K562 (cell line): Measurements from ENCODE around the gene IRGQ. TPM values are rescaled to one million over a fixed set of nuclear protein-coding genes. Genes with fewer than 3 reads are reported as not detected.
A peak's percentile ranks its signal among the peaks of the same experiment; 100 is the strongest.

Experiments used
- ATAC-seq: fragments of 200-7000 bp; cut with Tn5 transposase; 3 replicates; pipeline ENCODE4 v1.9.1; 2020; ENCODE audit warnings: moderate library complexity
- BruUV-seq: library from RNA; stranded (reverse); fragments of 400-500 nt; replicated peaks from 2 replicates; lab custom pipeline; 2021; lab: Mats Ljungman, UMichigan
- CTCF ChIA-PET: fragments of 300-600 bp; formaldehyde crosslinking; extraction: SDS; loops from one replicate; lab custom pipeline; 2021; ENCODE audit warnings: low intra/inter-chr PET ratio; lab: Yijun Ruan, JAX
- POLR2A ChIA-PET: fragments of 300-600, 350-650 bp; sonication (Branson Sonifier 250); formaldehyde crosslinking; extraction: SDS; loops from one replicate; lab custom pipeline; 2021; ENCODE audit warnings: antibody characterized with exemption, inconsistent platforms; lab: Yijun Ruan, JAX
- DNase-seq, 4 experiments: peaks; one replicate each; pipeline versions ENCODE4 v3.0.0 to v3.0.0-alpha.2; 2011 to 2018; ENCODE audit warnings: low spot score in 3 of 4, mixed read lengths in 3 of 4; ENCODE audit errors: extremely low read depth in 1 of 4
- FAIRE-seq: peaks from 2 replicates; lab custom pipeline; 2011; peaks lifted over from hg19 to GRCh38; lab: Jason Lieb, UNC
- H2AFZ ChIP-seq: 2 replicates; pipeline ENCODE4 v1.6.0; 2011; ENCODE audit warnings: low read depth, low read length, control low read depth, inconsistent platforms
- H3K27ac ChIP-seq: fragments of 200-600 bp; 3 replicates; pipeline ENCODE4 v1.8.0; 2011; ENCODE audit warnings: low read depth, mild to moderate bottlenecking, control low read depth, inconsistent platforms, low read length, moderate library complexity, mixed read lengths; ENCODE audit errors: extremely low read depth
- H3K27me3 ChIP-seq, 2 experiments: fragments of 300-600 bp in 1 of 2; 2 replicates in 1 of 2; 3 replicates in 1 of 2; pipeline versions ENCODE4 v1.6.0 to v1.8.0; 2011; ENCODE audit warnings: inconsistent platforms in 2 of 2, low read length in 2 of 2, mild to moderate bottlenecking in 1 of 2, mixed read lengths in 1 of 2, moderate library complexity in 1 of 2; ENCODE audit not compliant: control insufficient read depth in 2 of 2, insufficient read depth in 2 of 2
- H3K36me3 ChIP-seq: fragments of 300-600 bp; 3 replicates; pipeline ENCODE4 v1.8.0; 2011; ENCODE audit warnings: mild to moderate bottlenecking, low read length, inconsistent platforms; ENCODE audit not compliant: control insufficient read depth, insufficient read depth
- H3K4me1 ChIP-seq, 2 experiments: fragments of 200-600 bp in 1 of 2; replicated peaks in 1 of 2; 2 replicates in 1 of 2; 3 replicates in 1 of 2; pipeline versions ENCODE4 v1.5.1 to v1.8.0; 2011; ENCODE audit warnings: inconsistent platforms in 2 of 2, low read length in 2 of 2, mild to moderate bottlenecking in 1 of 2, mixed read lengths in 1 of 2, moderate library complexity in 1 of 2; ENCODE audit not compliant: control insufficient read depth in 2 of 2, insufficient read depth in 2 of 2
- H3K4me2 ChIP-seq: 2 replicates; pipeline ENCODE4 v1.6.1; 2011; ENCODE audit warnings: low read length, control low read depth, inconsistent platforms, mixed read lengths; ENCODE audit not compliant: insufficient read depth
- H3K4me3 ChIP-seq: fragments of 200-600 bp; sonication (generic), shearing (Covaris generic); 2 replicates; pipeline ENCODE4 v1.5.1; 2016; ENCODE audit warnings: control low read depth, inconsistent platforms
- H3K79me2 ChIP-seq: fragments of 200-600 bp; 3 replicates; pipeline ENCODE4 v1.8.0; 2011; ENCODE audit warnings: low read length, inconsistent platforms; ENCODE audit not compliant: control insufficient read depth, insufficient read depth
- H3K9ac ChIP-seq, 2 experiments: 2 replicates each; pipeline versions ENCODE4 v1.6.0 to v1.6.1; 2011; ENCODE audit warnings: low read depth in 2 of 2, low read length in 2 of 2, control low read depth in 1 of 2, inconsistent platforms in 1 of 2, mild to moderate bottlenecking in 1 of 2, mixed read lengths in 1 of 2; ENCODE audit not compliant: insufficient read depth in 1 of 2
- H3K9me1 ChIP-seq: one replicate; pipeline ENCODE4 v1.6.0; 2011; ENCODE audit warnings: inconsistent platforms, mild to moderate bottlenecking, low read length, moderate library complexity; ENCODE audit not compliant: control insufficient read depth, insufficient read depth
- H3K9me3 ChIP-seq: replicated peaks from 2 replicates; pipeline ENCODE4 v1.5.1; 2011; ENCODE audit warnings: low read depth, low read length, inconsistent platforms; ENCODE audit not compliant: control insufficient read depth, insufficient read depth
- H4K20me1 ChIP-seq: replicated peaks from 2 replicates; pipeline ENCODE4 v1.6.1; 2011; ENCODE audit warnings: low read length, inconsistent platforms, mixed read lengths; ENCODE audit not compliant: control insufficient read depth, insufficient read depth
- ARID1B ChIP-seq: fragments of 450-650 bp; IDR thresholded peaks from 2 replicates; pipeline ENCODE4 v1.6.1; 2016; ENCODE audit warnings: antibody characterized with exemption, mild to moderate bottlenecking, inconsistent platforms
- CBFA2T2 ChIP-seq: fragments of 450-650 bp; conservative IDR thresholded peaks from 2 replicates; pipeline ENCODE4 v1.6.1; 2017; ENCODE audit warnings: mild to moderate bottlenecking
- CTCF ChIP-seq, 3 experiments: IDR thresholded peaks in 2 of 3; conservative IDR thresholded peaks in 1 of 3; 2 replicates each; pipeline ENCODE4 v1.5.1; 2011 to 2012; ENCODE audit warnings: low read length in 3 of 3, mild to moderate bottlenecking in 3 of 3, control low read depth in 2 of 3, improper control_type of control experiment in 1 of 3, inconsistent platforms in 1 of 3, low read depth in 1 of 3, mixed read lengths in 1 of 3, moderate library complexity in 1 of 3; ENCODE audit not compliant: insufficient read depth in 2 of 3
- E2F6 ChIP-seq, 2 experiments: IDR thresholded peaks; 2 replicates each; pipeline ENCODE4 v1.6.1; 2011; ENCODE audit warnings: borderline replicate concordance in 1 of 2, control low read depth in 1 of 2, low read depth in 1 of 2, low read length in 1 of 2, mild to moderate bottlenecking in 1 of 2, mixed read lengths in 1 of 2, moderate library complexity in 1 of 2; ENCODE audit not compliant: insufficient read depth in 1 of 2, insufficient read length in 1 of 2, poor library complexity in 1 of 2, severe bottlenecking in 1 of 2; ENCODE audit errors: extremely low read depth in 1 of 2
- GABPB2 ChIP-seq: fragments of 250-450 bp; sonication (Bioruptor Pico); conservative IDR thresholded peaks from 2 replicates; pipeline ENCODE4 v1.5.1; 2021; ENCODE audit warnings: mild to moderate bottlenecking
- KAT8 ChIP-seq: fragments of 450-650 bp; IDR thresholded peaks from 2 replicates; pipeline ENCODE4 v1.6.1; 2016; ENCODE audit warnings: low read depth, mild to moderate bottlenecking
- MAX ChIP-seq: sonication (generic); formaldehyde crosslinking; IDR thresholded peaks from 2 replicates; pipeline ENCODE4 v1.9.0; 2022; ENCODE audit warnings: mild to moderate bottlenecking, missing genetic modification reagents
- MYNN ChIP-seq, 2 experiments: sonication (generic); formaldehyde crosslinking in 1 of 2; IDR thresholded peaks; 2 replicates each; pipeline versions ENCODE4 v1.5.0 to v1.6.1; 2016 to 2020; ENCODE audit warnings: antibody characterized with exemption in 1 of 2, missing genetic modification reagents in 1 of 2
- NFATC3 ChIP-seq: fragments of 450-650 bp; IDR thresholded peaks from 2 replicates; pipeline ENCODE4 v1.6.1; 2017; ENCODE audit warnings: mild to moderate bottlenecking
- RB1 ChIP-seq: fragments of 450-650 bp; IDR thresholded peaks from 2 replicates; pipeline ENCODE4 v1.6.1; 2017; ENCODE audit warnings: low read depth, mild to moderate bottlenecking
- RBM15 ChIP-seq: fragments of 200-400 bp; formaldehyde crosslinking; IDR thresholded peaks from 2 replicates; pipeline ENCODE4 v1.6.1; 2018; ENCODE audit warnings: mild to moderate bottlenecking, low read length, moderate library complexity; ENCODE audit not compliant: insufficient read depth
- RCOR1 ChIP-seq, 2 experiments: IDR thresholded peaks; 2 replicates each; pipeline ENCODE4 v1.6.1; 2012; ENCODE audit warnings: low read depth in 2 of 2, low read length in 2 of 2, borderline replicate concordance in 1 of 2, improper control_type of control experiment in 1 of 2
- YY1 ChIP-seq, 3 experiments: IDR thresholded peaks; 2 replicates each; pipeline ENCODE4 v1.6.1; 2011; ENCODE audit warnings: low read length in 2 of 3, mild to moderate bottlenecking in 2 of 3, moderate library complexity in 2 of 3, borderline replicate concordance in 1 of 3, control low read depth in 1 of 3, low read depth in 1 of 3; ENCODE audit not compliant: insufficient read depth in 3 of 3, insufficient replicate concordance in 2 of 3, control insufficient read depth in 1 of 3, insufficient read length in 1 of 3; ENCODE audit errors: extremely low read depth in 1 of 3
- ZBED1 ChIP-seq: IDR thresholded peaks from 2 replicates; pipeline ENCODE4 v1.6.1; 2014
- ZBTB9 ChIP-seq: fragments of 450-650 bp; formaldehyde crosslinking; IDR thresholded peaks from 2 replicates; pipeline ENCODE4 v1.4.0; 2020; ENCODE audit warnings: mild to moderate bottlenecking, moderate library complexity
- ZNF282 ChIP-seq: sonication (generic); formaldehyde crosslinking; IDR thresholded peaks from 2 replicates; pipeline ENCODE4 v1.8.1; 2023; ENCODE audit warnings: missing genetic modification reagents
- ZNF436 ChIP-seq: fragments of 250-450, 450-650 bp; sonication (Bioruptor Pico); formaldehyde crosslinking; IDR thresholded peaks from 2 replicates; pipeline ENCODE4 v1.7.0; 2020; ENCODE audit warnings: mild to moderate bottlenecking
- WGBS: fragments of 100-300 bp; shearing (Covaris generic); methylation state at CpG from one replicate; pipeline ENCODE4 v1.1.6; 2016; ENCODE audit warnings: low coverage, mixed read lengths; ENCODE audit not compliant: insufficient coverage; ENCODE audit errors: missing lambda C conversion rate; 5-methylcytosine and 5-hydroxymethylcytosine counted together
- in situ Hi-C: fragments of 300-500 bp; cut with MboI; formaldehyde crosslinking; loops from 4 replicates; pipeline ENCODE4 v1.15.0; 2018; ENCODE audit warnings: inconsistent platforms, mixed read lengths
- intact Hi-C: fragments of 100-400 bp; cut with micrococcal nuclease; formaldehyde crosslinking; loops from 2 replicates; pipeline ENCODE4 v1.14.2; 2022
- polyA plus RNA-seq, 8 experiments: library from polyadenylated mRNA; depleted of rRNA in 4 of 8; stranded (reverse) in 5 of 8; unstranded in 3 of 8; fragments of >200 nt; fragmentation: Nextera tagmentation in 2 of 8; fragmentation: Illumina TruSeq in 1 of 8; extraction: Ambion mirVana in 2 of 8; extraction: Trizol in 1 of 8; gene quantifications; 2 replicates each; pipeline versions ENCODE4 v1.2.1 to v1.2.3, GENCODE V29; 2011 to 2014; ENCODE audit warnings: inconsistent platforms in 1 of 8, missing spikeins in 1 of 8
- total RNA-seq, 7 experiments: library from RNA; depleted of rRNA in 6 of 7; stranded (reverse); fragments of >200 nt in 6 of 7; fragmentation: Illumina TruSeq in 2 of 7; extraction: Trizol in 2 of 7; gene quantifications; 2 replicates each; pipeline versions ENCODE4 v1.2.1 to v1.2.3, GENCODE V29; 2011 to 2021; ENCODE audit warnings: low replicate concordance in 1 of 7

IRGQ gene
- total and polyA plus RNA-seq, 9 of the 15 experiments (the other 6 are each of a cell fraction or from before 2014, with no cell fraction given): 3.5 to 19.2 (median 7.9) TPM

- H3K36me3 ChIP-seq: peaks cover 2% of the 10 kb centered on the region; the same call in 2 of the 3 replicates
- peak overlapping the region; percentile 79 for H2AFZ ChIP-seq
- FAIRE-seq (peak; percentile 85), DNase-seq (peak; percentile 87 to 97 (median 90)), ATAC-seq (peak; percentile 86)
- no TSS peak for BruUV-seq
- peaks cover 10% of the 10 kb centered on the region for H3K79me2 ChIP-seq
- no peaks in the 10 kb centered on the region for H3K9me3 ChIP-seq
- no peaks in the 10 kb centered on the region for H4K20me1 ChIP-seq
- ChIA-PET POLR2A (interaction anchor here (0.6 to 1.0 kb wide), 2 partner anchors 29 to 43 kb away, joined by 3 to 4 read pairs; partner anchors contain the start of gene IRGQ), CTCF (interaction anchor here (0.7 to 1.3 kb wide), 4 partner anchors 30 to 1444 kb away, joined by 3 to 4 read pairs (median 4); no protein-coding TSS in a partner anchor)
- no peaks in the 10 kb centered on the region for H3K27me3 ChIP-seq
- in situ Hi-C loops (no loop called here), intact Hi-C loops (loop anchor here (10.0 kb wide), 2 partner anchors 70 to 180 kb away; no protein-coding TSS in a partner anchor)
- H3K27ac ChIP-seq: peak overlapping the region; percentile 57; the same call in 2 of the 3 replicates
- H3K9me1 ChIP-seq: peaks cover 2% of the 10 kb centered on the region
- no peak overlapping the region for H3K4me3 ChIP-seq
- H3K4me1 ChIP-seq: peaks cover 39 to 60% of the 10 kb centered on the region in 2 experiments
- peak overlapping the region; percentile 21 to 38; a peak in 2 of 4 replicates for H3K9ac ChIP-seq
- 1% methylated on average over 29 of the region's 30 CpGs for WGBS
- peak overlapping the region; percentile 66 for H3K4me2 ChIP-seq
- TF ChIP-seq MYNN (IDR thresholded peaks at IDR 0.05) (0 out of 2 replicates have a peak, but pooled peaks have one; percentile 42), MYNN (CRISPR knock-in tag; IDR thresholded peaks at IDR 0.05) (no peak), NFATC3 (no peak), GABPB2 (no peak), ZBED1 (no peak), ZBTB9 (CRISPR knock-in tag) (no peak), YY1 (IDR thresholded peaks at IDR 0.05; ENCODE audit: borderline replicate concordance in 1 of 3, control insufficient read depth in 1 of 3, extremely low read depth in 1 of 3, insufficient read depth in 3 of 3, insufficient read length in 1 of 3, insufficient replicate concordance in 2 of 3, low read depth in 1 of 3, low read length in 2 of 3) (peak in 1 of 3 experiments; percentile 26), RCOR1 (IDR thresholded peaks at IDR 0.05; ENCODE audit: borderline replicate concordance in 1 of 2, low read depth in 2 of 2, low read length in 2 of 2) (peak in 1 of 2 experiments; percentile 67; a peak in 2 of 4 replicates), ZNF282 (no peak), KAT8 (no peak), CBFA2T2 (no peak), MAX (CRISPR knock-in tag) (peak; percentile 69), RBM15 (no peak), E2F6 (IDR thresholded peaks at IDR 0.05; ENCODE audit: borderline replicate concordance in 1 of 2, extremely low read depth in 1 of 2, insufficient read depth in 1 of 2, insufficient read length in 1 of 2, low read depth in 1 of 2, low read length in 1 of 2, poor library complexity in 1 of 2, severe bottlenecking in 1 of 2) (peak in 1 of 2 experiments; percentile 49), RB1 (peak; percentile 41; the same call in 1 of the 2 replicates), ARID1B (peak; percentile 18; the same call in 1 of the 2 replicates), CTCF (IDR thresholded peaks at IDR 0.05 in 2 of 3, conservative IDR thresholded peaks at IDR 0.05 in 1 of 3; ENCODE audit: insufficient read depth in 2 of 3, low read depth in 1 of 3, low read length in 3 of 3) (peak; percentile 66 to 81 (median 76)), ZNF436 (no peak)
Observed at GRCh38 chr19:43624933-43625332, 29.0 kb upstream of the IRGQ start.
